H9 (cell line): ENCODE data around the gene TAF5L. TPM values are rescaled to one million over a fixed set of nuclear protein-coding genes. Genes with fewer than 3 reads are reported as not detected.

ENCODE experiments used
- DNase-seq: peaks from one replicate; pipeline ENCODE4 v3.0.0-alpha.2; 2017
- H2AFZ ChIP-seq: one replicate; pipeline ENCODE4 v1.6.1; 2013; ENCODE audit warnings: mild to moderate bottlenecking, low read length, control low read depth, moderate library complexity
- H2AK5ac ChIP-seq: 2 replicates; pipeline ENCODE4 v1.6.1; 2013; ENCODE audit warnings: low read length, control low read depth, mixed read lengths; ENCODE audit not compliant: insufficient read length
- H2BK120ac ChIP-seq: one replicate; pipeline ENCODE4 v1.6.1; 2013; ENCODE audit warnings: low read depth, mild to moderate bottlenecking, low read length, control low read depth, inconsistent platforms; ENCODE audit not compliant: poor library complexity, severe bottlenecking
- H2BK12ac ChIP-seq: 2 replicates; pipeline ENCODE4 v1.6.1; 2013; ENCODE audit warnings: low read length, control low read depth, mixed read lengths, low read depth; ENCODE audit not compliant: insufficient read length
- H2BK15ac ChIP-seq: 2 replicates; pipeline ENCODE4 v1.6.1; 2013; ENCODE audit warnings: low read depth, low read length, control low read depth
- H2BK20ac ChIP-seq: one replicate; pipeline ENCODE4 v1.6.1; 2013; ENCODE audit warnings: low read depth, mild to moderate bottlenecking, low read length, control low read depth, inconsistent platforms; ENCODE audit not compliant: poor library complexity, severe bottlenecking
- H2BK5ac ChIP-seq: 2 replicates; pipeline ENCODE4 v1.6.1; 2013; ENCODE audit warnings: low read length, control low read depth, mixed read lengths; ENCODE audit not compliant: insufficient read length
- H3K14ac ChIP-seq: 2 replicates; pipeline ENCODE4 v1.6.1; 2013; ENCODE audit warnings: low read length, control low read depth; ENCODE audit not compliant: insufficient read depth
- H3K18ac ChIP-seq: 2 replicates; pipeline ENCODE4 v1.6.1; 2013; ENCODE audit warnings: low read depth, mild to moderate bottlenecking, mixed read lengths, low read length, control low read depth; ENCODE audit not compliant: insufficient read length
- H3K23ac ChIP-seq: 2 replicates; pipeline ENCODE4 v1.6.1; 2013; ENCODE audit warnings: low read length, control low read depth, mixed read lengths, low read depth; ENCODE audit not compliant: insufficient read length
- H3K23me2 ChIP-seq: 2 replicates; pipeline ENCODE4 v1.6.1; 2013; ENCODE audit warnings: low read depth, mild to moderate bottlenecking, mixed read lengths, low read length, control low read depth; ENCODE audit not compliant: insufficient read length, poor library complexity, severe bottlenecking
- H3K27ac ChIP-seq: 2 replicates; pipeline ENCODE4 v1.5.1; 2013; ENCODE audit warnings: low read length, control low read depth, mixed read lengths, low read depth; ENCODE audit not compliant: insufficient read length
- H3K27me3 ChIP-seq: 2 replicates; pipeline ENCODE4 v1.6.1; 2013; ENCODE audit warnings: low read length, control low read depth, inconsistent platforms; ENCODE audit not compliant: insufficient read depth
- H3K4ac ChIP-seq: 2 replicates; pipeline ENCODE4 v1.6.1; 2013; ENCODE audit warnings: low read depth, mild to moderate bottlenecking, control low read depth, inconsistent platforms, low read length, moderate library complexity
- H3K4me1 ChIP-seq: 2 replicates; pipeline ENCODE4 v1.6.1; 2013; ENCODE audit warnings: low read length, control low read depth, inconsistent platforms; ENCODE audit not compliant: insufficient read depth
- H3K4me2 ChIP-seq: 2 replicates; pipeline ENCODE4 v1.6.1; 2013; ENCODE audit warnings: low read length, control low read depth, mixed read lengths; ENCODE audit not compliant: insufficient read length, insufficient read depth
- H3K56ac ChIP-seq: 2 replicates; pipeline ENCODE4 v1.6.1; 2013; ENCODE audit warnings: low read depth, mild to moderate bottlenecking, mixed read lengths, low read length, control low read depth; ENCODE audit not compliant: insufficient read length
- H3K79me1 ChIP-seq: 2 replicates; pipeline ENCODE4 v1.6.1; 2013; ENCODE audit warnings: low read depth, mild to moderate bottlenecking, moderate library complexity, low read length, control low read depth, inconsistent platforms; ENCODE audit not compliant: insufficient read depth, poor library complexity, severe bottlenecking
- H3K79me2 ChIP-seq: 2 replicates; pipeline ENCODE4 v1.6.1; 2013; ENCODE audit warnings: low read length, control low read depth, inconsistent platforms; ENCODE audit not compliant: insufficient read depth
- H3K9ac ChIP-seq: 2 replicates; pipeline ENCODE4 v1.6.1; 2013; ENCODE audit warnings: low read length, control low read depth, mixed read lengths; ENCODE audit not compliant: insufficient read length; ENCODE audit errors: extremely low read depth
- H3K9me3 ChIP-seq: one replicate; pipeline ENCODE4 v1.6.1; 2013; ENCODE audit warnings: low read depth, low read length, inconsistent platforms; ENCODE audit not compliant: control insufficient read depth
- H3T11ph ChIP-seq: one replicate; pipeline ENCODE4 v1.6.1; 2013; ENCODE audit warnings: mild to moderate bottlenecking, low read length, control low read depth, inconsistent platforms
- H4K20me1 ChIP-seq: one replicate; pipeline ENCODE4 v1.6.1; 2013; ENCODE audit not compliant: control insufficient read depth, insufficient read length, insufficient read depth
- H4K5ac ChIP-seq: 2 replicates; pipeline ENCODE4 v1.6.1; 2013; ENCODE audit warnings: low read depth, mild to moderate bottlenecking, mixed read lengths, low read length, control low read depth; ENCODE audit not compliant: insufficient read length
- H4K8ac ChIP-seq: replicated peaks from 2 replicates; pipeline ENCODE4 v1.6.1; 2013; ENCODE audit warnings: low read length, control low read depth, mixed read lengths, low read depth; ENCODE audit not compliant: insufficient read length
- H4K91ac ChIP-seq: 2 replicates; pipeline ENCODE4 v1.6.1; 2013; ENCODE audit warnings: low read depth, mild to moderate bottlenecking, moderate library complexity, mixed read lengths, low read length, control low read depth; ENCODE audit not compliant: insufficient read length
- H3K27ac Mint-ChIP-seq, 3 experiments: 2 replicates in 2 of 3; 3 replicates in 1 of 3; pipeline ENCODE4 v1.8.0; 2020 to 2021; ENCODE audit warnings: mixed read lengths in 3 of 3, mild to moderate bottlenecking in 1 of 3, moderate library complexity in 1 of 3
- H3K27me3 Mint-ChIP-seq: 2 replicates; pipeline ENCODE4 v1.8.0; 2021; ENCODE audit warnings: low read depth, mild to moderate bottlenecking, moderate library complexity, mixed read lengths
- H3K36me3 Mint-ChIP-seq, 3 experiments: 2 replicates in 2 of 3; 3 replicates in 1 of 3; pipeline ENCODE4 v1.8.0; 2020 to 2021; ENCODE audit warnings: low read depth in 3 of 3, mixed read lengths in 3 of 3; ENCODE audit not compliant: insufficient read depth in 1 of 3
- H3K4me1 Mint-ChIP-seq, 2 experiments: 2 replicates each; pipeline ENCODE4 v1.8.0; 2020; ENCODE audit warnings: mixed read lengths in 2 of 2
- H3K4me3 Mint-ChIP-seq, 2 experiments: 2 replicates in 1 of 2; 3 replicates in 1 of 2; pipeline ENCODE4 v1.8.0; 2020 to 2021; ENCODE audit warnings: mild to moderate bottlenecking in 2 of 2, mixed read lengths in 2 of 2, moderate library complexity in 1 of 2
- H3K9me3 Mint-ChIP-seq, 2 experiments: 2 replicates in 1 of 2; 3 replicates in 1 of 2; pipeline ENCODE4 v1.8.0; 2020; ENCODE audit warnings: mild to moderate bottlenecking in 2 of 2, mixed read lengths in 2 of 2, moderate library complexity in 1 of 2
- CTCF ChIP-seq: fragments of 200-600 bp; sonication (generic); conservative IDR thresholded peaks from 3 replicates; pipeline ENCODE4 v1.8.0; 2021; ENCODE audit warnings: antibody characterized with exemption, mild to moderate bottlenecking
- WGBS: extraction: QIAGEN DNeasy Blood & Tissue Kit; methylation state at CpG from one replicate; pipeline ENCODE4 v1.1.7; 2013; ENCODE audit warnings: missing lambda C conversion rate, low lambda C conversion rate, mixed read lengths; ENCODE audit not compliant: insufficient read length; ENCODE audit errors: extremely low coverage; 5-methylcytosine and 5-hydroxymethylcytosine counted together
- total RNA-seq: library from RNA; stranded (reverse); gene quantifications from 2 replicates; pipeline ENCODE4 v1.2.1, GENCODE V29; 2021

The TAF5L gene
- total RNA-seq, 1 experiment from 2014 or later = 30.3 TPM

GRCh38 chr1:229650045-229650444, 24.1 kb upstream of the TAF5L start:
- H2BK12ac ChIP-seq = no peak overlapping the region
- no peak overlapping the region for H3K4me3 Mint-ChIP-seq
- H3K56ac ChIP-seq = no peak overlapping the region
- peaks cover 2% of the 10 kb centered on the region for H3K79me1 ChIP-seq
- no peak overlapping the region for H4K8ac ChIP-seq
- no peak overlapping the region for H3K27ac ChIP-seq
- no peaks in the 10 kb centered on the region for H3K79me2 ChIP-seq
- no peak for TF ChIP-seq CTCF
- no peak overlapping the region for H2BK15ac ChIP-seq
- H3K9me3 Mint-ChIP-seq = no peaks in the 10 kb centered on the region
- H3K23ac ChIP-seq = no peak overlapping the region
- no peak overlapping the region for H3K4ac ChIP-seq
- H3K27me3 ChIP-seq = no peaks in the 10 kb centered on the region
- no peak overlapping the region for H3T11ph ChIP-seq
- H3K18ac ChIP-seq = no peak overlapping the region
- H2AK5ac ChIP-seq = no peak overlapping the region
- H3K23me2 ChIP-seq = no peaks in the 10 kb centered on the region
- no peak overlapping the region for H2BK5ac ChIP-seq
- no peak overlapping the region for H3K4me2 ChIP-seq
- H3K4me1 ChIP-seq = no peaks in the 10 kb centered on the region
- H2BK20ac ChIP-seq = no peak overlapping the region
- no peak for DNase-seq
- no peaks in the 10 kb centered on the region for H3K4me1 Mint-ChIP-seq
- H4K20me1 ChIP-seq = no peaks in the 10 kb centered on the region
- no peak overlapping the region for H2BK120ac ChIP-seq
- H3K27me3 Mint-ChIP-seq = no peaks in the 10 kb centered on the region
- no peak overlapping the region for H4K91ac ChIP-seq
- no peak overlapping the region for H3K14ac ChIP-seq
- no CpG with 5 or more reads among the region's 4 CpGs for WGBS
- no peak overlapping the region for H2AFZ ChIP-seq
- H4K5ac ChIP-seq = no peak overlapping the region
- H3K9me3 ChIP-seq = no peaks in the 10 kb centered on the region
- no peak overlapping the region for H3K9ac ChIP-seq
- H3K36me3 Mint-ChIP-seq = peaks cover 28 to 83% (median 71%) of the 10 kb centered on the region in 3 experiments; a peak in 6 of 7 replicates
- no peak overlapping the region for H3K27ac Mint-ChIP-seq
